ENCODE data around the gene NSD1.

GRCh38 chr5:177310332-177310731 is 176.8 kb downstream of the NSD1 start:
- TF ChIP-seq EGR1 (IDR thresholded peaks at IDR 0.05; ENCODE audit: borderline replicate concordance in 1 of 2, low read depth in 2 of 2, low read length in 2 of 2): no peak
- no peak for TF ChIP-seq FOXM1 (IDR thresholded peaks at IDR 0.05; ENCODE audit: low read depth, low read length)
- TF ChIP-seq POLR2A (IDR thresholded peaks at IDR 0.05; ENCODE audit: low read depth, low read length): no peak; the same call in 1 of the 2 replicates
- no peak for TF ChIP-seq ZNF592 (IDR thresholded peaks at IDR 0.05)
- no peak for TF ChIP-seq ZNF384 (IDR thresholded peaks at IDR 0.05; ENCODE audit: borderline replicate concordance, low read depth, low read length)
- no peak for TF ChIP-seq TCF12 (IDR thresholded peaks at IDR 0.05; ENCODE audit: low read depth, low read length)
- no peak for TF ChIP-seq JUND (IDR thresholded peaks at IDR 0.05; ENCODE audit: low read depth, low read length)
- no peak for TF ChIP-seq SREBF2 (IDR thresholded peaks at IDR 0.05; ENCODE audit: low read length)
- TF ChIP-seq HCFC1 (IDR thresholded peaks at IDR 0.05; ENCODE audit: low read length): no peak
- no peak for TF ChIP-seq FOXK2 (IDR thresholded peaks at IDR 0.05)
- no peak for TF ChIP-seq REST (IDR thresholded peaks at IDR 0.05; ENCODE audit: low read depth, low read length)
- TF ChIP-seq CTCF (IDR thresholded peaks at IDR 0.05 in 2 of 3, conservative IDR thresholded peaks at IDR 0.05 in 1 of 3; ENCODE audit: control insufficient read depth in 2 of 3, extremely low read depth in 1 of 3, insufficient read depth in 1 of 3, low read depth in 3 of 3, low read length in 3 of 3): no peak
